GM23338 (cell line): ENCODE measurements around the gene SRCAP. TPM values are rescaled to one million over a fixed set of nuclear protein-coding genes. Genes with fewer than 3 reads are reported as not detected.
A peak's percentile ranks its signal among the peaks of the same experiment; 100 is the strongest.

Source experiments
- ATAC-seq: fragments of 200-7000 bp; cut with Tn5 transposase; 3 replicates; pipeline ENCODE4 v1.9.1; 2020
- DNase-seq: peaks from one replicate; pipeline ENCODE4 v3.0.0-alpha.2; 2015; ENCODE audit warnings: low spot score
- H2AFZ ChIP-seq: fragments of 200-600 bp; sonication (generic); 2 replicates; pipeline ENCODE4 v1.8.0; 2016; ENCODE audit warnings: antibody characterized with exemption, mild to moderate bottlenecking, moderate library complexity
- H3F3A ChIP-seq: fragments of 200-600 bp; sonication (generic); replicated peaks from 2 replicates; pipeline ENCODE4 v1.8.0; 2017; ENCODE audit warnings: antibody characterized with exemption, mixed run types, low read depth
- H3K27ac ChIP-seq: fragments of 200-600 bp; sonication (generic); 2 replicates; pipeline ENCODE4 v1.6.1; 2016; ENCODE audit warnings: low read depth
- H3K27me3 ChIP-seq: fragments of 200-600 bp; sonication (generic); 2 replicates; pipeline ENCODE4 v1.8.0; 2016; ENCODE audit warnings: mild to moderate bottlenecking, mixed run types, moderate library complexity; ENCODE audit not compliant: insufficient read depth
- H3K36me3 ChIP-seq: fragments of 200-600 bp; sonication (generic); 2 replicates; pipeline ENCODE4 v1.8.0; 2016; ENCODE audit warnings: mild to moderate bottlenecking; ENCODE audit not compliant: insufficient read depth
- H3K4me1 ChIP-seq: fragments of 200-600 bp; sonication (generic); 2 replicates; pipeline ENCODE4 v1.8.0; 2016; ENCODE audit warnings: mild to moderate bottlenecking, moderate library complexity; ENCODE audit not compliant: insufficient read depth
- H3K4me2 ChIP-seq: fragments of 200-600 bp; sonication (generic); 2 replicates; pipeline ENCODE4 v1.7.1; 2017; ENCODE audit warnings: mixed run types
- H3K4me3 ChIP-seq: fragments of 200-600 bp; sonication (generic); 2 replicates; pipeline ENCODE4 v1.6.1; 2016; ENCODE audit warnings: mixed run types
- H3K79me2 ChIP-seq: fragments of 200-600 bp; sonication (generic); replicated peaks from 2 replicates; pipeline ENCODE4 v1.8.0; 2017; ENCODE audit warnings: mild to moderate bottlenecking; ENCODE audit not compliant: insufficient read depth
- H3K9me2 ChIP-seq: fragments of 200-600 bp; sonication (generic); 2 replicates; pipeline ENCODE4 v1.8.0; 2017; ENCODE audit not compliant: insufficient read depth
- H4K20me1 ChIP-seq: fragments of 200-600 bp; sonication (generic); replicated peaks from 2 replicates; pipeline ENCODE4 v1.8.0; 2017; ENCODE audit warnings: mild to moderate bottlenecking; ENCODE audit not compliant: insufficient read depth
- H3K27ac Mint-ChIP-seq: 2 replicates; pipeline ENCODE4 v1.8.0; 2020; ENCODE audit warnings: inconsistent platforms, mild to moderate bottlenecking, moderate library complexity, mixed read lengths
- H3K27me3 Mint-ChIP-seq: 3 replicates; pipeline ENCODE4 v1.8.0; 2022; ENCODE audit warnings: low read depth, mild to moderate bottlenecking, moderate library complexity, mixed read lengths, inconsistent platforms; ENCODE audit not compliant: insufficient read depth, poor library complexity
- H3K36me3 Mint-ChIP-seq: 3 replicates; pipeline ENCODE4 v1.8.0; 2021; ENCODE audit warnings: low read depth, mild to moderate bottlenecking, inconsistent platforms, moderate library complexity, mixed read lengths
- H3K4me1 Mint-ChIP-seq: 3 replicates; pipeline ENCODE4 v1.8.0; 2020; ENCODE audit warnings: mild to moderate bottlenecking, inconsistent platforms, mixed read lengths
- H3K4me3 Mint-ChIP-seq: 3 replicates; pipeline ENCODE4 v1.8.0; 2021; ENCODE audit warnings: moderate library complexity, mild to moderate bottlenecking, inconsistent platforms, mixed read lengths
- H3K9me3 Mint-ChIP-seq: 3 replicates; pipeline ENCODE4 v1.8.0; 2020; ENCODE audit warnings: moderate library complexity, mild to moderate bottlenecking, inconsistent platforms, mixed read lengths
- CREB1 ChIP-seq: fragments of 250-450 bp; sonication (Bioruptor Pico); IDR thresholded peaks from 2 replicates; pipeline ENCODE4 v1.5.0; 2020; ENCODE audit warnings: low read depth, mild to moderate bottlenecking, moderate library complexity
- CTCF ChIP-seq, 2 experiments: fragments of 200-600 bp in 1 of 2; sonication (generic) in 1 of 2; conservative IDR thresholded peaks; 2 replicates each; pipeline versions ENCODE4 v1.5.1 to v1.6.1; 2016 to 2017; ENCODE audit warnings: antibody characterized with exemption in 2 of 2, low read depth in 2 of 2, mild to moderate bottlenecking in 2 of 2, moderate library complexity in 1 of 2
- ETS1 ChIP-seq: IDR thresholded peaks from 2 replicates; pipeline ENCODE4 v1.6.1; 2016; ENCODE audit warnings: antibody characterized with exemption
- EZH2 ChIP-seq: fragments of 200-600 bp; sonication (generic); IDR thresholded peaks from one replicate; pipeline ENCODE4 v1.8.0; 2017; ENCODE audit warnings: antibody characterized with exemption, mild to moderate bottlenecking, low read depth; ENCODE audit not compliant: unreplicated experiment
- EZH2phosphoT487 ChIP-seq: fragments of 200-600 bp; sonication (generic); IDR thresholded peaks from one replicate; pipeline ENCODE4 v1.8.1; 2018; ENCODE audit warnings: antibody characterized with exemption; ENCODE audit not compliant: unreplicated experiment
- JUNB ChIP-seq: IDR thresholded peaks from one replicate; pipeline ENCODE4 v1.6.1; 2016; ENCODE audit warnings: antibody characterized with exemption; ENCODE audit not compliant: unreplicated experiment
- NANOG ChIP-seq: IDR thresholded peaks from 2 replicates; pipeline ENCODE4 v1.6.1; 2016; ENCODE audit warnings: antibody characterized with exemption, borderline replicate concordance
- POLR2AphosphoS5 ChIP-seq: IDR thresholded peaks from 2 replicates; pipeline ENCODE4 v1.6.1; 2016; ENCODE audit warnings: antibody characterized with exemption, low read depth
- REST ChIP-seq: IDR thresholded peaks from one replicate; pipeline ENCODE4 v1.6.1; 2018; ENCODE audit warnings: antibody characterized with exemption; ENCODE audit not compliant: unreplicated experiment
- STAT1 ChIP-seq: IDR thresholded peaks from one replicate; pipeline ENCODE4 v1.6.1; 2016; ENCODE audit warnings: antibody characterized with exemption; ENCODE audit not compliant: unreplicated experiment
- ZNF114 ChIP-seq: fragments of 250-450 bp; sonication (Bioruptor Pico); IDR thresholded peaks from 2 replicates; pipeline ENCODE4 v1.5.0; 2020; ENCODE audit warnings: mild to moderate bottlenecking, moderate library complexity
- ZNF331 ChIP-seq: fragments of 250-450 bp; sonication (Bioruptor Pico); IDR thresholded peaks from 2 replicates; pipeline ENCODE4 v1.5.0; 2020; ENCODE audit warnings: low read depth, mild to moderate bottlenecking, moderate library complexity
- ZNF462 ChIP-seq: fragments of 250-450 bp; sonication (Bioruptor Pico); IDR thresholded peaks from 2 replicates; pipeline ENCODE4 v1.5.0; 2020; ENCODE audit warnings: mild to moderate bottlenecking, moderate library complexity
- long read RNA-seq: library from polyadenylated mRNA; unstranded; transcript quantifications from one replicate; pipeline ENCODE4 v2.0.0, GENCODE V29; 2020; ENCODE audit not compliant: unreplicated experiment
- polyA plus RNA-seq: library from polyadenylated mRNA; unstranded; fragments of >200 nt; fragmentation: Nextera tagmentation; extraction: Ambion mirVana; gene quantifications from 2 replicates; pipeline ENCODE4 v1.2.1, GENCODE V29; 2016
- total RNA-seq: library from RNA; depleted of rRNA; stranded (reverse); fragments of >200 nt; shearing (Covaris generic); gene quantifications from 2 replicates; pipeline ENCODE4 v1.2.3, GENCODE V29; 2014; rRNA removed

The SRCAP gene
- total RNA-seq, result 38.4 and 44.3 TPM in 2 replicates
- polyA plus RNA-seq, result 14.1 and 15.3 TPM in 2 replicates
- long read RNA-seq, partial matches to known transcripts, result 0 of 2 reads
- long read RNA-seq, other reads (novel, unspliced or antisense), result 2 of 2 reads

GRCh38 chr16:30698816-30699614 lies at the start of gene SRCAP:
Gene SRCAP (plus strand): TSS chr16:30699171. CDS start chr16:30700825, 1,654 bp downstream.
- Histone ChIP-seq H4K20me1 (peaks cover 40% of the 10 kb centered on the region), H2AFZ (no peak within 1 kb of the TSS), H3K79me2 (peaks cover 32% of the 10 kb centered on the region), H3K36me3 (peaks cover 37% of the 10 kb centered on the region), H3K4me2 (peak within 1 kb of the TSS; percentile 78), H3K4me3 (peak within 1 kb of the TSS; percentile 98), H3K27me3 (peaks cover 38% of the 10 kb centered on the region), H3K4me1 (peaks cover 14% of the 10 kb centered on the region), H3F3A (peaks cover 19% of the 10 kb centered on the region), H3K9me2 (no peaks in the 10 kb centered on the region), H3K27ac (peak within 1 kb of the TSS; percentile 100)
- peaks cover 19% of the 10 kb centered on the region for H3K4me1 Mint-ChIP-seq
- H3K4me3 Mint-ChIP-seq, result peak within 1 kb of the TSS; percentile 97
- H3K36me3 Mint-ChIP-seq, result peaks cover 44% of the 10 kb centered on the region
- H3K27me3 Mint-ChIP-seq, result peaks cover 45% of the 10 kb centered on the region
- H3K27ac Mint-ChIP-seq, result peak within 1 kb of the TSS; percentile 100
- no peaks in the 10 kb centered on the region; the same call in 1 of the 3 replicates for H3K9me3 Mint-ChIP-seq
- TF ChIP-seq REST, result no peak
- TF ChIP-seq CTCF (conservative IDR thresholded peaks at IDR 0.05; ENCODE audit: low read depth in 2 of 2), result no peak
- 0 out of 2 replicates have a peak, but pooled peaks have one; percentile 7 for TF ChIP-seq ETS1
- no peak for TF ChIP-seq ZNF331 (CRISPR knock-in tag)
- TF ChIP-seq ZNF114 (CRISPR knock-in tag), result no peak
- TF ChIP-seq EZH2, result no peak
- no peak for TF ChIP-seq EZH2phosphoT487
- no peak for TF ChIP-seq NANOG
- peak; percentile 66 for TF ChIP-seq POLR2AphosphoS5
- no peak for TF ChIP-seq JUNB
- TF ChIP-seq ZNF462 (CRISPR knock-in tag), result no peak
- TF ChIP-seq CREB1, result peak; percentile 51
- TF ChIP-seq STAT1, result no peak
- ATAC-seq (peak; percentile 44), DNase-seq (peak; percentile 87)
